NCI-H187 (cell line): Measurements from ENCODE around the gene PLEKHA8.
"Not testable (repeated sequence)": the region's sequence is repeated elsewhere in the genome, so short reads cannot be mapped to it uniquely, and the experiment has no call there.

Experiments
- DNase-seq, 2 experiments: peaks; one replicate each; lab custom pipeline; 2025; lab: John Stamatoyannopoulos, UW

PLEKHA8 gene

DNA sequence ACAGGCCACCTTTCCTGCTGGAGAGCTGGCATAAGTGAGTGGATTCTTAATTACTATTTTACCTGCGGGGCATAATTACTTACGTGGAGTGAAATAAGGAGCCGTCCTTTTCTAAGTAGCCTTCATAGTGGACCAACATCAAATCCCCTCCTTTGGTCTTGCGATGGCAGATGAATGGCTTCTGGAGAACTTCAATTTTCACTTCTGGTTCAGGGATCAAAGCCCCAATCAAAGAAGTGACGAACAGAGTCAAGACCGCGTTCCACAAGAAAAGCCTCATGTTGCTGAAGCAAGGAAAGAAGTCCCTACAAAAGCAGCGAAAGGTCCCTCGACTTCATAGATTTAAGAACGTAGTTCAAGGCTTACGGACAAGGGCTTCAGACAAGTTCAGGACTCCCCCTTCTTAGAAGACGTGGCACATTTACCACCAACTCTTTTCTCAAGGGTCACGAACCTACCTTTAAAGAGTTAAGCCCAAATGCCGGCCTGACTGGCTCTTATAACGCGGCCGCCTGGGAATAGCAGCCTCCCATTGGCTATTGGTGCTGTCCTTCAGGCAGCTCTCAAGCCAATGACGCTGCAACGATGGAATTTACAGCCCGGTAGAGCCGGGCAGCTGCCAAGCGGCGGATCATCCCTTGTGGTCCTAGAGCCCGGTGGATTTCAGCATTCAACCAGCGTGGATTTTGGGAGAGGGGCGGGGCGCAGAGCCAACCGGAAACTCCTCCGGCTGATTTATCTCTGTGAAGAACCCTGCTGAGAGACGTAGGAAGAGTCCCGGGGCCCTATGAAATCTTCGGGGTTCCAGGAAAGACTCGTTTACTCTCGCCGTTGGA lies 1.8 kb upstream of the PLEKHA8 start, which contains the start of gene FKBP14:
Gene FKBP14 (minus strand): TSS at position 474 of the 836 bp plus-strand sequence. CDS start 194 bp downstream, at position 280.
- peak; percentile 94 to 95 for DNase-seq

DNA sequence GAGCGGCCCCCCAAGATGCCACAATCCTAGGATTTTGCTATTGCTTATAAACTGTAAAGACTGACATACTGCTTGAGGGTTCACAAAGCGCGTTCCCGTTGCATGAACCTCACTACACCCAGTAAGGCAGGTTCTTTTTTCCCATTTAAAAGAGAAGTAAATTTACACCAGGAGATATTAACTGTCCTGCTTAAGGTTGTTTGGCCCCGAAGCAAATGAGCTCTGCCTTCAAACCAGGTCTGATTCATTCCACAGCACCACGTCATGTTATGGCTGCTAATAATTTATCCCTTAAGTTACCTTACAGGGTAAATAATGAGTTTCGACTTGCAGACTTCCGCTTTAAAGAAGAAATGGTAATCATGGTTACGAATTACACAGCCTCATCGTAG lies 1.2 kb upstream of the PLEKHA8 start:
- no peak for DNase-seq

DNA sequence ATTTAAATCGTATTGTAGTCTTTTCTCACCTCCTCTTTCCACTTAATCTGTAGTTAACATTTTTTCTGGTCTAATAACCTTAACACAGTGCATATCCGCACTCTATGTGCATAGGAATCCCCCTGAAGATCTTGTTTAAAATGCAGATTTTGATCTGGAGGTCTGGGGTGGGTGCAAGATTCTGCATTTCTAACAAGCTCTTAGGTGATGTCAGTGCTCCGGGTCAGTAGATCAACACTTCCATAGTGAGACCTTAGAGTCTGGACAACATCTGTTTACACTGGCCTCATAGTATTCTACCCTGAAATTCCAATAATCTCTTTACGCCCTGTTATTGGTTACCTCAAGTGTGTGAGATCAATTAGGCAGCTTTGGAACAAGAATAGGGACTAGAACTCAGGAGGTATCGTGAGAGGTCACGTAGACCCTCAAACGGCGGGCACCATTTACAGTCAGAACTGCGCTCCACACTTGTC lies 434 bp upstream of the PLEKHA8 start:
- no peak for DNase-seq

DNA sequence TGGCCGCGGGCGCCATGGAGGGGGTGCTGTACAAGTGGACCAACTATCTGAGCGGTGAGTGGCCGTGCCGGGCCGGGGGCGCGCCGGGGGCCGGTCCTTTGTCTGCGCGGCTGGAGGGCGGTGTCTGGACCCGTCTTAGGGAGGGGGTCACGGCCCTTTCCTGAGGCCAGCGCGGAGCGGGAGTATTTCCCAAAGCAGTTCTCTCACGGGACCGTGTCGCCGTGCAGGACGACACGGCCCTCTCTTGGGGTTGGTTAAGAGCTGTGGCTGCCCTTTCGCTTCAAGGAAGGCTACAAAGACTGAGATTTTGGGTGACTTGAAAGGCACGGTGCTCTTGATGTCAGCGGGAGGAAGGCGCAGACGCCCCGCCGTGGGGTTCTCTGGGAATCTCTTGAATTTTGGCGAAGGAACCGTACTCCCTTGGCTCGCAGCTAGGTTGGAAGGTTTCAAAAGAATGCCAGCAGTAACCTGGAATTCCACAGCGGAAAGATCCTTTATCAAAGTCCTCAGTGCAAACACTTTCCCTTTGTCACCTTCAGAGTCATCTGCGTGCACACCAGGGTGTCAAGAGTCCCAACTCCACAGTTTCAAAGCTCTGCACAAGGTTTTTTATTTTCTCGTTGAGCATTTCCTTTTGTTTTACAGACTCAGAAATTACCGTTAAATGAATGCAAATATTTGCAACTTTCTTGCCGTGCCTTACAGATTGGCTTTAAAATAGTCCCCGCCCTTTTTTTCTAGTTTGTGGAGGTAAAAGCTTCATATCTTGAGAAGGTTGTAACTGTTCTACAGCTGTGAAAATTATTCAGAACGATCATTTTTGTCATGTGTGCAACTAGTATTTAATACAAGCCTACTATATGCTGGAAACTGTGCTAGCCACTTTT lies 780 bp downstream of the PLEKHA8 start:
- no peak for DNase-seq

DNA sequence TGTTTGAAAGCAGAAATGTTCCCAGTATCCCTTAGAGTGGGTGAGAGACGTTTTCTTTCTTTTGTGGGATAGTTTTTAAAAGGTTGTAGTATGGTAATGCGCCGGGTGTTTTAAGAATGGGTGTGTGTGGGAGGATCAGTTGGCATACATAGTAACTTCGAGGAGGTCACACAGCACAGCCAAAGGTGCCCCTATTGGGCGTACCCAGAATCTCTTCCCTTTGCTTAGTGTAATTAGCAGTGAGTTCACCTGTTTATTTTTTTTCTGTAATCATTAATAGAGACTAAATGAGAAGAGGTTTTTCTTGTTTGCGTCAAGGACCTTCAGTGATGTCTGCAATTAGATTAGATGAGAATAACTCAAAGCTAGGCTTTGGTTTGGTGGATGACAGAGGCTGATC lies 1.5 kb downstream of the PLEKHA8 start:
- no peak for DNase-seq

DNA sequence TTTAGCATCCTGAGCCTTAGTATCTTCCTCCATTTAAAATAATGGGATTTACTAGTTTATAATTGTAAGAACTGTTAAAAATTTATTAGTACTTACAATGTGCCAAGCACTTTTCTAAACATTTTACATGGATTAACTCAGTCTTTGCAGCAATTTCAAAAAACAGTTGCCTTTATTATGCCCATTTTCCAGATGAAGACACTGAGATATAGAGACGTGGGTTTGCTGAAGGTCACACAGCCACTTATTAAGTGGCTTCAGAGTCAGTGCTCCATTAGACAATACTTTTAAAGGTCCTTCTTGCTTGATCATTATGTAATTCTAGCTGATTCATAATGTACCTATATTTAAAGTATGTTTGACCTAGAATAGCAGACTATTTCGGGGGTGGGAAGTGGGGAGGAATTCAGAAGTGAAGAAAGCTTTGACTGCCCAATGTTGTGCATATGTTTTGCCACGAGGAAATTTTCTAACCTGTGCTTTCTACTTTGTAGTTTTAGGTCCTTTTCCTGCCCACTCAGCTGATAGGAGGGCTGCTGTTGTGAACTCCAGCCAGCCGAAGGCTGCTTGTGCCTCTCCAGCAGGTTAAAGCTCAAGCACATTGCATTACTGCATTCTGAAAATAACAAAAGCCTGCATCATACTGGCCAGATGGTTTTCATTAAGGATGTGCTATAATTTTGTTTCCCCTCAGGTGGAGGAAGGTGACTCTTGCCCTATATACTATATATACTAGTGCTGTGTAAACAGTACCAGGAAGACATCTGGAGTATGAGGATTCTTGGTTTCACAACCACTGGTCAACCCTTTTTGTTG lies 4.3 kb downstream of the PLEKHA8 start:
- DNase-seq: no peak

DNA sequence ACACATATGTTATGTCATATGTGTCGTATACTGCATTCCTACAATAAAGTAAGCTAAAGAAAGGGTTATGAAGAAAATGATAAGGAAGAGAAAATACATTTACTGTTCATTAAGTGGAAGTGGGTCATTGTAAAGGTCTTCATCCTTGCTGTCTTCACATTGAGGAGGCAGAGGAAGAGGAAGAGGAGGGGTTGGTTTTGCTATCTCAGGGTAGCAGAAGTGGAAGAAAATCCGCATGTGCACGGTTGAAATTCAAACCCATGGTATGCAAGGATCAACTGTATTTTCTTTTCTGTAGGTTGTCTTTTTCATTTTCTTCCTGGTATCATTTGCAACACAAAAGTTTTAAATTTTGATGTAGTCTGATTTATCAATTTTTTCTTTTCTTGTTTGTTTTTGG lies 6.3 kb downstream of the PLEKHA8 start:
- no peak for DNase-seq

DNA sequence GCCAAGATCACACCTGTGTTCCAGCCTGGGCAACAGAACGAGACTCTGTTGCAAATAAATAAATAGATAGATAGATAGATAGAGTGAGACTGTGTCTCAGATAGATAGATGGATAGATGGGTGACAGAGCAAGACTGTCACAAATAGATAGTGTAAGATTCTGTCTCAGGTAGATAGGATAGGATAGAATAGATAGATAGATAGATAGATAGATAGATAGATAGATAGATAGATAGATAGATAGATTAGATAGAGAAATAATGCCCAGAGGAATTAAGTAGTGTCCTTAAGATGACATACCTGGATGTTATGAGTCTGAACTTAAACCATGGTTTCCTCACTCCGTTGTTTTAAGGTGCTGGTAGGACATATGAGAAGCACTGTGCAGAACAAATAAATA lies 8.0 kb downstream of the PLEKHA8 start:
- no peak for DNase-seq

DNA sequence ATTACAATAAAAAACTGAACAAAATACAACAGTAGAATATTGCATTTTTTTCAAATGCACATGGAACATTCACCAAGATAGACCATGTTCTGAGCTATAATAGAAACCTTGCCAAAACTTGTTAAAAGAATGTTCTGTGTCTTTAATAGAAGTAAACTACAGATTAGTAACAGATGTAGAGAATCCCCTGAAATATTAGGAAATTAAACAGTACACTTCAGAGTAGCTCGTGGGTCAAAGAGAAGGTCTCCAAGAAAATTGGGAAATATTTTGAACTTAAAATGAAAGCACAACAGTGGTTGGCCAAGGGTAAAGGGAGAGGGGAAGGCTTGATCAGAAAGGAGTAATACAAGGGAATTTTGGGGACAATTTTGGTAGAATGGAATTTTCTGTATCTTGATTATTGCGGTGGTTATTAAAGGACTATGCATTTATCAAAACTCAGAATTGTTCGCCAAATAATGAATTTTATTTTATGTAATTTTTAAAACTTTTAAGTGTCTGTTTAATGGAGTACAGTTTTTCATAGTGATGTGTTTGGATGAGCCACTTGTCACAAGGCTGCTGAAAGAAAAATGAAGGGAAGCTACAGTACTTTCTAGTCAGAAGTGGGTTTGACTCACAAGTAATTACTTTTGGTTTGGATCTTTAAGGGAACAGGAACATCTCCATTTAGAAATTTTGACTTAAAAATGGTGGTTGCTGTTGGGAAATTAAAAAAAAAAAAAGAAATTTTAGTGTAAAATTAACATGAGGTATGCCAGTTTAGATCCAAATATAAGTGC lies 10.2 kb downstream of the PLEKHA8 start:
- no peak for DNase-seq

DNA sequence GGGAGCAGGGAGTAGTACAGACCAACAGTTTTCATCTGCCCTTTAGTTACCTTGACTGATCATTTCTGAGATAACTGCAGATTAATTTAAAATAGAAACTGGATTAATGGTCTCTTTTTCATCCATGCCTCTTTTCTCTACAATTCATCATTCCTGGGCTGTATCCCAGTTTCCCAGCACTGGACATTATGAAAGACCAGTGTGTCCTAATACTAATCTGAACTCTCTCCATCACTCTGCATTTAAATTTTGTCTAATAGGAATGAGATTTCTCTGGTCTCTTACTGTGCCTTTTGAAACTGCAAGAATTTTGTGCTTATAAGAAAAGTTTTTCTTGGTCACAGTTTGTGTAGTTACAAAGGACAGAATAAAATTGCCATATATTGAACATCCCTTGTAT lies 12.7 kb downstream of the PLEKHA8 start:
- no peak for DNase-seq

DNA sequence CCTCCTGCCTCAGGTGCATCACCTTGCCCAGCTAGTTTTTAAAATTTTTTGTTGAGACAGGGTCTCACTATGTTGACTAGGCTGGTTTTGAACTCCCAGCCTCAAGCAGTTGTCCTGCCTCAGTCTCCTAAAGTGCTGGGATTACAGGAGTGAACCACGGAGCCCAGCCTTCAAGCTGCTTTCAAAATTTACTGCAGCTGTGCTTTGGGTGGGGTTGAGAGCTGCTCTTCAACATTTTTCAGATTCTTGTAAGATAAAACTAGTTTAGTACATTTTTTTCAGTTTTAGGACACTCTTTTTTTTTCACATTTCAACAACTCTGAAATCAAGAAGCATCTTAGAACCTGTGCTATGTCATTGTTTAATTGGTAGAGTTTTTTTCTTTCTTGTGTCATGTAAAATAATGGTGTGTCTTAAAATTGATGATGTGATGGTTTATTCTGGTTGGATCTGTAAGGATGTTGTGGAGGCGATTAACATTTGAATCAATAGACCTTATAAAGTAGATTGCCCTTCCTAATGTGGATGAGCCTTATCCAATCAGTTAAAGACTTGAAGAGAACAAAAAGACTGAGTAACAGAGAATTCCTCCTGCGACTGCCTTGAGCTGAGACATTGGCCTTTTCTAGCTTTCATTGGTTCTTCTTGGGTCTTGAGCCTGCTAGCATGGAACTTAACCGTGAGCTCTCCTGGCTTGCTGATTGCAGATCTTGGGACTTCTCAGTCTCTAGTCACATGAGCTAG lies 13.5 kb downstream of the PLEKHA8 start:
- no peak for DNase-seq

DNA sequence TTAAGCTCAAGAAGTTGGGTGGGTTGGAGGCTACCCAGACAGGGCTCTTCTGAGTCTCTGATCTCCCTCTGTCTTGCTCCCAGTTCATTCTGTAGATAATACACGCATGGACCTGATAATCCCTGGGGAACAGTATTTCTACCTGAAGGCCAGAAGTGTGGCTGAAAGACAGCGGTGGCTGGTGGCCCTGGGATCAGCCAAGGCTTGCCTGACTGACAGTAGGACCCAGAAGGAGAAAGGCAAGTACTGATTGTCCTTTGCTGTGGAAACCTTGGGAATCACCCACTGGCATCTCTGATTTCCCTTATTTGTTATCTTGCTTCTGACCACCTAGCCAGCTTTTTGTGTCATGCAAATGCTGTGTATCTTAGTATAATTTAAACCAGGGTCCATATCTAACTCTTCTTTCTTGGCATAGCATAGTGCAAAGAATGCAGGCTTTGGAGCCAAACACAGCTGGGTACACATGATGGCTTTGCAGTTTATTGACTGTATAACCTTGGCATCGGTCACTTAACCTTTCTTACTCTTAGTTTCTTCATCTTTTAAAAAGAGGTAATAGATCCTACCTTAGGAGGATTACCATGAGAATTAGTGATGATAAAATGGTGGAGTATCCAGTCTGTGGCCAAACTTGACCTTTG lies 18.0 kb downstream of the PLEKHA8 start:
- no peak for DNase-seq

DNA sequence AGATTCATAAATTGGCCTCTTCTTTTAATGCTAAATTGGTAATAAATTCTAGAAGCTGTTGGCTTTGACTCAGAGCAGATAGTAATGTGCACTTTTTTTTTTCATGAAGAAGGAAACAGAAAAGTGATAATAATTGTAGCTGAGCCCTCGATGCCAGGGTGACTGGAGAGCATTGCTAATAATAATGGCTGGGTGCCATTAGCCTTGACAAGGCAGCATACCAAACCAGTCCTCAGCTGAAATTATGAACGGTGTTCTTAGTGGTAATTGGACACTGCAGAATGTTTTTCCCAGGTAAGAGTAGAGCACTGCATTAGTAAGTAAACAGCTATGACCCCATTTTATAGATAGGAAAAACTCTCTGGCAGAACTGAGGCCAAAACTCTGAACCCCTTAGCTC lies 18.9 kb downstream of the PLEKHA8 start:
- DNase-seq: no peak

DNA sequence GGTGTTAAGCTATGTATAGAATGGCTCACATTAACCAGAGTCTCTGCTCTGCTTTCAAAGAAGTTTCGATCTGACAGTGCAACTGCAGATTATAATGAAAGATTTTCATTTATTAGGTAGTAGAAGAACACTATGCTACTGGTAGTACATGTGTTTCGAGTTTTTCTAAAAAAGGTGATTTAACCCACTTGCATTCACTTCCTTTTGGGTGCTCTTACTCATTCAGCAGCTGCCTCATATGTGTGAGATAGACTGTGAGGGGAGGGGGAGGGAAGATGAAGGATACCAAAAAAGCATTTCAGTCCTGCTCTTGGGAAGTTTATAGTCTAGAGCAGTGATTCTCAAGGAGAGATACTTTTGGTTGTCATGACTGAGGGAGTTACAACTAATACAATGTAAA lies 20.4 kb downstream of the PLEKHA8 start:
- DNase-seq: no peak

DNA sequence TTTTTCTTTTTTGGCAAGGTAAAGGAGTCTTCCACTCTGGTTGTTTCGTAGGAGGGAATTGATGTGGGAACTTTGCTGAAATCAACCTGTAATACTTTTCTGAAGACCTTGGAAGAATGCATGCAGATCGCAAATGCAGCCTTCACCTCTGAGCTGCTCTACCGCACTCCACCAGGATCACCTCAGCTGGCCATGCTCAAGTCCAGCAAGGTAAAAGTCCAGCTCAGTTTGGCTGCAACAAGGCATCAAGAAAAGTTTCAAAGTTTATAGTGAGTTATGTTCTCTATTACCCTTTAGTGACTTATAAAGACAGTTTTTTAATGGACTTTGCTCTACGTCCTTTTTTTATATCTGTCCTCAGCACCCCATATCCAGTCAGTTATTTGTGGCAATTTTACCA lies 21.0 kb downstream of the PLEKHA8 start:
- DNase-seq: no peak

DNA sequence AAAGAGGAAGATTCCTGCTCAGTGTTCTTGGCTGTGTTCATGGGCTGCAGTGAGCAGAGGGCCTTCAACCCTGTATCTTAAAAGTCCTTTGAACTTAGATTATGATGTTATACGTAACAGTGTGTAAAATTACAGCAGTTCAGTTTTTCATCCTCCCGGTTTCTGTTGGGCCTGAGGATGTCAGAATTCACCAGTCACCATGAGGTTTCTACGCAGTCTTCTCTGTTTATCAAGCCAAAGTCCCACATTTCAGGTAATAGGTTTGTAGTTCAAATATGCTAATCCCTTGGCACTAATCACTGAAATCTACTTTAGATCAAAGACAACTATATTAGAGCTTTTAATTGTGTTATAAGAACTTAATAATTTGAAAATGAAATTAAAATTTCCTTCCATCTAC lies 24.9 kb downstream of the PLEKHA8 start:
- no peak for DNase-seq

DNA sequence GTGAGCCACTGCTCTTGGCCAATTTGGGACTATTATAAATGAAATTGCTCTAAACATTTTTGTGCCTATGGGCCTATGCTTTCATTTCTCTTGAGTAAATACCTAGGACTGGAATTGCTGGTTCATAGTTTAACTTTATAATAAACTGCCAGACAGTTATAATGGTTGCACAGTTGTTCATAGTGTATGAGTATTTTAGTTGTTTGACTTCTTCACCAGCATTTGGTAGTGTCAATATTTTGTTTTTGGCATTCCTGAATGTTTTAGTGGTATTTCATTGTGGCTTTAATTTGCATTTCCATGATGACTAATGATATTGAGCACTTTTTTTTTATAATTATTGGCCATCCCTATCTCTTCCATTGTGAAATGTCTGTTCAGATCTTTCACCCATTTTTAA lies 29.5 kb downstream of the PLEKHA8 start:
- DNase-seq: no peak

DNA sequence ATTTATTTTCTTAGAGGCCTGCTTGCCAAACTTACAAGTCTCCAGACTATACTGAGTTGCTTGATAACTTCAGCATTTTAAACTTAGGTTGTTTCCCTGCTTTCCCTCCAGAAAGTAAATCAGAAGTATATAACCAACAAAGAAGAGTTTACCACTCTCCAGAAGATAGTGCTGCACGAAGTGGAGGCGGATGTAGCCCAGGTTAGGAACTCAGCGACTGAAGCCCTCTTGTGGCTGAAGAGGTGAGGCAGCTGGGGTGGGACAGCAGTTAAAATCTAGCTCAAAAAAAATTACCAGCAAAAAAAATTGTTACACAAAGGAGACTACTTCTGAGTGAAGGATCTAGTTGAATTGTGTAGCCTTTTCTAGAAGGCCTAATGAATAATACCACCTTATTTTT lies 33.6 kb downstream of the PLEKHA8 start:
- DNase-seq: not testable (repeated sequence)

DNA sequence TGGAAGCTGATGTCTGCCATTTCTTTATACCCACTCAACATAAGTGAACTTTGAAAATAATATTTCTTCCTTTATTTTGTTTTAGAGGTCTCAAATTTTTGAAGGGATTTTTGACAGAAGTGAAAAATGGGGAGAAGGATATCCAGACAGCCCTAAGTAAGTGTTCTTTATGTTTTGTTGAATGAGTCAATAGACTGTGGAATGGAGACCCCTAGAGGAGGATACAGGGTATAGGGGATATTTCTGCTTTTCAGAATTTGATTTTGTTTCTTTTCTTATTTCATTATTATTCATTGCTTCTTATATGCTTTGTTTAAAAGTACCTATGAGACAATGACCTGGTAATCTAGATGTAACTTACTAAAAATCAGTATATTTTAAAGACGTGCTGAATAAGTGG lies 34.4 kb downstream of the PLEKHA8 start:
- no peak for DNase-seq

DNA sequence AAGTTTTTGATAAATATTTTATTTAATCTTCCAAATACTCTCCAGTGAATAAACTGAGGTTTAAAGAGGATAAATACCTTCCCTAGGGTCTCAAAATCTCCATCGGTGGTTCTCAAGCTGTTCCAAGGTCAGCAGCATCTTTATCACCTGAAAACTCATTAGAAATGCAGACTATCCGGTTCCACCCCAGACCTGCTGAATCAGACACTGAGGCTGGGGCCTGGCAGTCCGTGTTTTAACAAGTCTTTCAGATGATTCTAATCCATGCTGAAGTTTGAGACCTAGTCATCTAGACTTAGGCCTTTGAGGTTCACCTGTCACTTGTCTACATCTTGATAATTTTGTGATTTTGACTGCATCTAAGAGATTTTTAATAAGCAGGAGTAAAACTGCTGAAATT lies 37.5 kb downstream of the PLEKHA8 start:
- no peak for DNase-seq
